ENCODE data around the gene CCDC201. TPM values are rescaled to one million over a fixed set of nuclear protein-coding genes. Genes with fewer than 3 reads are reported as not detected.

Gene CCDC201
- total and polyA plus RNA-seq, 9 donors = 0.15 TPM; not detected in 8

DNA sequence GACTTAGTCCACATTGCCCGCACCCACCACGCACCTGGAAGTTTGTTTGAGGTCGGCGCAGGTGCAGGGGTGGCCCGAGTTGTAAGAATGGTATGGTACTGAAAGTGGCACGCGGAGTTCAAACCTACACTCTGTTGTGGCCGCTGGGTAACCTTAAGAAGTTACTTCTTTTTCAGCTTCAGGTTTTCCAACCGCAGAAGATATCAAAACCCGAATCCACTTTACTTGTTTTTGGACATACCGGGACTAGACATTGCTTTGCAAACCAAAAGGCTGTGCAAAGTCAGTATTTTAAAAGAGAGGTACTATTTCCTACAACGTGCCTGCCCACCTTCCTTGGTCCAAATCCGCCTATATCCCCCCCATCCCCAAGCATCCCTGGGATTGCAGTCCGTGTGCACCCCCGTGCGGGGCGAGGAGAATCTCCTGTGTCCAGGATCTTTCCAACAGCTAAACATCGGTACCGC lies 47.1 kb upstream of the CCDC201 start:
- intact Hi-C loops (cut with DNase I) = loop anchor here (2.0 to 10.0 kb wide), 8 partner anchors 425 to 1337 kb away; no protein-coding TSS in a partner anchor
- no peak overlapping the region for H3K27ac ChIP-seq
- no peaks in the 10 kb centered on the region for H3K36me3 ChIP-seq
- H3K4me1 ChIP-seq (ENCODE audit: insufficient read depth) = peaks cover 4% of the 10 kb centered on the region
- TF ChIP-seq, protein P1, sequence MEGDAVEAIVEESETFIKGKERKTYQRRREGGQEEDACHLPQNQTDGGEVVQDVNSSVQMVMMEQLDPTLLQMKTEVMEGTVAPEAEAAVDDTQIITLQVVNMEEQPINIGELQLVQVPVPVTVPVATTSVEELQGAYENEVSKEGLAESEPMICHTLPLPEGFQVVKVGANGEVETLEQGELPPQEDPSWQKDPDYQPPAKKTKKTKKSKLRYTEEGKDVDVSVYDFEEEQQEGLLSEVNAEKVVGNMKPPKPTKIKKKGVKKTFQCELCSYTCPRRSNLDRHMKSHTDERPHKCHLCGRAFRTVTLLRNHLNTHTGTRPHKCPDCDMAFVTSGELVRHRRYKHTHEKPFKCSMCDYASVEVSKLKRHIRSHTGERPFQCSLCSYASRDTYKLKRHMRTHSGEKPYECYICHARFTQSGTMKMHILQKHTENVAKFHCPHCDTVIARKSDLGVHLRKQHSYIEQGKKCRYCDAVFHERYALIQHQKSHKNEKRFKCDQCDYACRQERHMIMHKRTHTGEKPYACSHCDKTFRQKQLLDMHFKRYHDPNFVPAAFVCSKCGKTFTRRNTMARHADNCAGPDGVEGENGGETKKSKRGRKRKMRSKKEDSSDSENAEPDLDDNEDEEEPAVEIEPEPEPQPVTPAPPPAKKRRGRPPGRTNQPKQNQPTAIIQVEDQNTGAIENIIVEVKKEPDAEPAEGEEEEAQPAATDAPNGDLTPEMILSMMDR (IDR thresholded peaks at IDR 0.05) = no peak
- TF ChIP-seq POLR2A (IDR thresholded peaks at IDR 0.05) (no peak), EP300 (IDR thresholded peaks at IDR 0.05) (no peak)
- WGBS, 3 donors = 2 to 4% (median 4%) methylated on average over 19 of the region's 19 CpGs
- DNase-seq = no peak
- no peaks in the 10 kb centered on the region for H3K9me3 ChIP-seq
- H3K4me3 ChIP-seq = peak overlapping the region; percentile 78
- H3K27me3 ChIP-seq = no peaks in the 10 kb centered on the region

DNA sequence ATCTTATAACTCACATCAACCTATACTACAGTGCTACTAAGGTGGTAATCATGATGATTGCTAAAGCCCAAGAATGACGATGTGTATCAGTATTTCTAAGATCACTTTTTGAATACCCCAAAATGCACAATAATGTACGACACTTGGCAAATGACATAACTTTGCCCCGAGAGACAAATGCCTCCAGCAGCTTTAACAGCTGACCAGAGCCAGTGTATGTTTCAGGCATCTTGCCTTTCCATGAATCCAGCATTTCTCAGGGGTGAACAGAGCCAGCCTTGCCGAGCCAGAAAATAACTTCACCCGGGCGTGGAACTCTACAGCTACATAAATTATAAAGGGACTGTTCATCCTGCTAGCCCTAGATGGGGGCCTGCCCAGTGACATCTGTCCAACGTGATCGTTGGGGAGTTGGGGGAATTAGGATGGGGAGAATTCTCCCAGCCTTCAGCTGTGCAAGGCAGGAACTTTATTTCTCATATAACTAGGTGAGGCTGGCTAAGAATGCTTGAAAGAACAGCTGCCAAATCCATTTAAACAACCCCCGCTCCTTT lies 46.4 kb upstream of the CCDC201 start:
- no peak for DNase-seq
- H3K27ac ChIP-seq = no peak overlapping the region
- no peaks in the 10 kb centered on the region for H3K9me3 ChIP-seq
- intact Hi-C loops (cut with DNase I) = loop anchor here in 3 of 4 donors (2.0 to 10.0 kb wide), 3 partner anchors 1169 to 1338 kb away; no protein-coding TSS in a partner anchor
- TF ChIP-seq EP300 (IDR thresholded peaks at IDR 0.05) = no peak
- TF ChIP-seq POLR2A (IDR thresholded peaks at IDR 0.05) = no peak
- TF ChIP-seq, protein P1 (IDR thresholded peaks at IDR 0.05) = no peak
- no peaks in the 10 kb centered on the region for H3K27me3 ChIP-seq
- no peaks in the 10 kb centered on the region for H3K36me3 ChIP-seq
- H3K4me1 ChIP-seq (ENCODE audit: insufficient read depth) = peaks cover 4% of the 10 kb centered on the region
- WGBS, 3 donors = 11 to 21% (median 18%) methylated on average over 9 of the region's 9 CpGs
- H3K4me3 ChIP-seq = peak overlapping the region; percentile 78

DNA sequence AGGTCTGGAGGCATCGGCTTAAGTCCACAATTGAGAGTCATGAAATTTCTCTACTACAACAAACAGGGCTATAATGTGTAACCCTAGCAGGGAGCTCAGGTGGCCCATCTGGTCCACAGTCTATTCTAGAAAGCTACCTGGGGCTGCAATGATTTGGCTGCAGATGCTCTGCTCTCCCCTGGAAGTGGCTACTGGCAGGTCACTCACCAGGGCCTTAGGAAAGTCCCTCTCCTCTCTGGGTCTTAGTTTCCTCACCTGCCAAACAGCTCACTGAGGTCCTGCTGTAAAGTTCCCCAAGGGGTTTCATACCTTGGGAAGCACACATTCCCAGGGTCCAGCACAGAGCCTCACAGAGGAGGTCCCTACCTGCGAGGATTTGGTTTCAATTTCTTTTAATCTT lies 45.7 kb upstream of the CCDC201 start:
- Histone ChIP-seq H3K9me3 (no peaks in the 10 kb centered on the region), H3K4me1 (ENCODE audit: insufficient read depth) (peaks cover 4% of the 10 kb centered on the region), H3K4me3 (peak overlapping the region; percentile 78), H3K36me3 (no peaks in the 10 kb centered on the region), H3K27me3 (no peaks in the 10 kb centered on the region), H3K27ac (no peak overlapping the region)
- TF ChIP-seq, protein P1 (IDR thresholded peaks at IDR 0.05) = no peak
- TF ChIP-seq POLR2A (IDR thresholded peaks at IDR 0.05) (no peak), EP300 (IDR thresholded peaks at IDR 0.05) (no peak)
- 73 to 80% (median 76%) methylated on average over 2 of the region's 2 CpGs for WGBS, 3 donors
- no peak for DNase-seq
- intact Hi-C loops (cut with DNase I) = loop anchor here in 3 of 4 donors (2.0 to 10.0 kb wide), 3 partner anchors 1170 to 1339 kb away; no protein-coding TSS in a partner anchor

DNA sequence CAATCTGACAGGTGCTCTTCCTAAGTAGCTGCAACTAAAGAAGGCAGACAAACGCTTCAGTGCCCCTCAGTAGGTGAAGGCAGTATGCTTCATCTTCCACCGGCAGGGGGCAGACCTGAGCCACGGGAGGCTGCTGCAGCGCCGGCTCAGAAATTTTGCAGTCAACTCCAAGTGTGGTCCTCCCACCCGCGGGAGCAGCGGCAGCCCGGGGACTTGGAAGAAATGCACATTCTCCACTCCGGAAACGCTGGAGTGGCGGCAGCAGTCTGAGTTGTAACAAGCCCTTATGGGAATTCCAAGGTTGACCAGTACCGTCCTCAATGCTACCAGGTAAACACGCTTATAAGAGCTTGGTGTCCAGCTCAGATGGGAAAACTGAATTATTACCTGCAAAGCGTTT lies 44.8 kb upstream of the CCDC201 start:
- WGBS, 3 donors = 7 to 8% (median 7%) methylated on average over 15 of the region's 15 CpGs
- Histone ChIP-seq H3K4me3 (peak overlapping the region; percentile 78), H3K27ac (no peak overlapping the region), H3K27me3 (no peaks in the 10 kb centered on the region), H3K9me3 (no peaks in the 10 kb centered on the region), H3K36me3 (no peaks in the 10 kb centered on the region), H3K4me1 (ENCODE audit: insufficient read depth) (peaks cover 4% of the 10 kb centered on the region)
- TF ChIP-seq, protein P1 (IDR thresholded peaks at IDR 0.05) = peak; percentile 80 to 87 (median 85)
- no peak for TF ChIP-seq POLR2A (IDR thresholded peaks at IDR 0.05)
- intact Hi-C loops (cut with DNase I) = loop anchor here (2.0 to 10.0 kb wide), 4 partner anchors 1171 to 1340 kb away; no protein-coding TSS in a partner anchor
- peak; percentile 77 to 88 (median 87) for DNase-seq
